ENCODE results near the gene ROR2.
A peak's percentile ranks its signal among the peaks of the same experiment; 100 is the strongest.

ROR2 gene

GRCh38 chr9:91732187-91733005, 217.6 kb downstream of the ROR2 start:
- DNase-seq = no peak

- no peak for DNase-seq
Measured at GRCh38 chr9:91730806-91731205, 219.2 kb downstream of the ROR2 start.

- DNase-seq = no peak
Measured at GRCh38 chr9:91729558-91729842, 220.5 kb downstream of the ROR2 start.

DNA sequence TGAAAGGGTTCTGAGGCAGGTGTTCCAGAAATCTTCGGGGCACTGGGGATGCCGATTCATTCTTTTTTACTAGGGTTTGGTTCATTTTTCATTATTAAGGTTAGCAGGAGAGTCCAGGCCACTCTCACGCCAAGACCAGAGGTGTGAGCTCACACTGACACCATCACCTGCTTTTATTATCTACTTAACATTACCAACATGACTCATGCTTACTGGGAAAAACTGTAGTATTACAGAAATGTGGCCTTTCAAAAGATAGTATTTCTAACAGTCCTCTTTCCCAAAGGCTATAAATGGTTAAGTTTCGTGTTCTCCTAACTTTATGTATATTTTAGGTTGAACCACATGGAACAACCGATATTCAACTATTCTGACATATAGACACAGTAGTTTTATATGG, 222.1 kb downstream of the ROR2 start:
- DNase-seq = no peak

DNA sequence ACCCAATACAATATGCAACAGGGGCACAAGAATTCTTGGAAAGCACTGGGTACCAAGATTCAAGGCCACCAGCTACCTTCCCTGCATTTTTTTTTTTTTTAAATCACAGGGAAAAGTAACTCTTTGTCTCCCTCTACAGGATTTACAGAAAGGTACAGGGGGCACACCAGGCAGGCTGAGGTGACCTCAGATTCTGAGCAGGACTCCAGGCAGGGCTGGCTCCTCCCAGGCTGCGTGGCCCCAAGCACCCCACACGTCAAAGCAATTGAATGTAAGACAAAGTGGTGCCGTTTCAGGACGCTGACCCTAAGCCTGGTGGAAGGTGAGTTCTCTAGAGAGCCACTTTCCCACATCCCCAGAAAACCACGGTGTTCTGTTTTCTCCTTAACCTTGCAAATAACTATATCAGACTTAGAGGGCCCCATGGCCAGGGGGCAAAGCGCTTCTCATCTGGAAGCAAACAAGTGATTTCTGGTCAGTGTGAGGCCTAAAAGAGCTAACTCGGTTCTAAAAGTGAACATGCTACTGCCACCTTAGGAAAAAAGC, 222.6 kb downstream of the ROR2 start:
- DNase-seq = peak in 1 of 2 donors; percentile 42

DNA sequence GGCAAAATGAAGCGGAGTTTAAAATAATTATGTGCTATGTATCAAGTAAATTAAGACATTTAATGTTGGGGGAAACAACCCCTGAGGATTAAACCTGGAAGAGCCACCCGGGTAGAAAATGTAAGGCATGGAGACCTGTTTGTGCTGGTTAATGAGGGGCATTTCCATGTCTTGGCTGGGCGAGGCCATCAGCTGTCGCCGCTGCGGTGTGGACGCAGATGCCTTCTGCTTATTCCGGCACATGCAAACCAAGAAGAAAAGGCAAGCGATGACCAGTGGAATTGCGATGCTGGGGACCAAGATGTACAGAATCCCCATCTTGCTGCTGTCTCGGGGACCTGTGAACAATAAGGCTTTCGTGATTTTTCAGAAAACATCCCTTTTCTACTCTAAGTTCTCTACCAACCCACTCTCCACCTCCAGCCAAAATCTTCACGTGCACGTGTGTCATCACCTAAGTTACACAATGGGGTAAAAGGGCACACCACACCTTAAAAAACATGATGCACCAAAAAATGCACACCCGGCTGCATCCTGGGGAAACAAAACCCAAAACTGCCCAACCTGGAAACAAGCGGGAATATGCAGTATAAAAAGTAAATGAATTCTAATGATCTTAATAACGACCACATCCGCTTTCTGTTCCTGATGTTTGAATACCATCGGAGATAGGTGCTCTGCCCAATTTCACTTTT, 223.5 kb downstream of the ROR2 start:
- DNase-seq = no peak

DNA sequence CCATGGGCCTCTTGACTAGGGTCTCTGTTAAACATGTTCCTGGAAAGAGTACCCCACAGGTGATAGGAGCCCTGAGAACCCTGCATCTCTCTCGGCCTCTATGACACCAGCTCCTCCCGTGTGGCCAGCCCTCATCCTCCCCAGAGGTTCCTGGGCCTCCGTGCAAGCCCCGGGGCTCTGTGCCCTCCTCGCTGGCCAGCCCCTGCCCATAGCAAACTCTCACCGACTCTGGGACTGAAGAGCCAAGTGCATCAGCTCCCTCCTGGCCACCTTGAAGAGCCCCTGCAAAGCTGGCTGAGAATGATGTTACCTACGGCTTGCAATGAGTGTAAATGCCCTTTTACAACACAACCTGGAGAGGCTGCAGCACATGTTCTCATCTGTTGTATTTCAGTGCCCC, 224.4 kb downstream of the ROR2 start:
- DNase-seq = no peak

GRCh38 chr9:91724609-91725505, 225.2 kb downstream of the ROR2 start:
- no peak for DNase-seq

- DNase-seq = no peak
Measured at GRCh38 chr9:91724068-91724440, 226.0 kb downstream of the ROR2 start.

DNA sequence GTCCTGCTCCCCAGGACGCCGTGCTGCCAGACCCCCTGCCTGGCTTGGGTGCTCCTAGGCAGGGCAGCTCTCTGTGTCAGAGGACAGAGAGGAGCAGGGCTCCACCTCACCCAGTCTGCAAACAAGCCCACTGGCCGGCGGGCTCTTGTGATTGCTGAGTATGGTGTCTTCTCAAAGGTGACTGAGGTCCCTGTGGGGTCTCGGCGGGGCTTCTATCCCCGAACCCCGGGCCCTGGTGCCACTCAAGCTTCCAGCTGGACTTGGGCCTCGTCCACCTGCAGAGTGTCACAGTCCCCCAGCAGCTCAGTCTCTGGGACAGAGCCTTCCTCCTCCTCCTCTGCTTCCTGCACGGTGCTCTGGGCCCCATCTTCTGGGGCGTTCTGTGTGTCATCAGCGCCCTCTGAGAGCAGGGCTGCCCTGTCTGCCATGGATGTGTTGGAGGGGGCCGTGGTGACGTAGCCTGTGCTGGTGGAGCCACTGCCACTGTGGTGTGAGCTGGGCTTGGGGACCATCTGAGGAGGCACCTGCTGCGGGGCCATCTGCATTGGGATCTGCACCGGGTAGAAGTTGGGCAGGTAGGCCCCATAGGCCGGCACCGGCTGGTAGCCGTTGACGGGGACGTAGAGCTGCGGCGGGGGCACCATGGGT, 226.5 kb downstream of the ROR2 start:
- DNase-seq = no peak

DNA sequence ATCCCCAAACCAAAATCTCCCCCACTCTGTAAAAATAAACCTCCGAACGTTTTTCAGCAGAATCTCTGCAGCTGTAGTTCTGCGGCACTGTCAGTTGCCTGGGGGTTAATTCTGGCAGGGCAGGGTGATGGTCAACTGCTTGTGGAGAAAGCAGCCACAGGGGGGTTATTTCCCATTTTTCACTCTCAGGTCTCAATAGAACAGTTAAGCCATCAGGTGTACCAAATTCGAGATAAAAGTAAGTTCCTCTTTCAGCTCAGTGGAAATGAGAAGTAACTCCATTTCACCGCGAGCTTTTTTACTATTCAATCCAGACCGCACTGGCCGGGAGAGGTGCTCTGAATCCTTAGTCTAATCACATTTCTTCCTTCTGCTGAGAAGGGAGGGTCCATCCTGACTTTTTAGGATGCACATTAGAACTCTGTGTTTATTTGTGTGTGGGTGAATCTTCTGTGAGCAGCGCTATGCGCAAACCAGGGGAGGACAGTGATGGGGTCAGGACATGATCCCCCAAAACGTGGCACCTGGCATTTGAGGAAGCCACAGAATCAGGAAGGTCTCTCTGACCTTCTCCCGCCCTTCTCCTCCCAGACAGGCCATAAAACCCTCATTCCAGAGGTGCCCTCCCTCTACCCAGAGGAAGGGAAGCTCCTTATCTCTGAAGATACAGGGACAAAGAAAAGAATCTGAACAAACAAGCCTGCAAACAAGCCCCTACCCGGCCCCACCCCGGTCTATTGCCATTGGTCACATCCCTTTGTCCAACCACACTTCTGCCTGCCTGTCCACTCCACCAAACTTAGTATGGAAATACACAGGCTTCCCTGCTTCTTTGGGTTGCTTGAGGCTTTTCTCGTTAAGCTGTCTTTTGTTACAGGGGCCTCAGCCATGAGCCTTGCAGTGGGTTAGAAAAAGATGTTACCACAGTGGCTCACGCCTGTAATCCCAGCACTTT, 229.0 kb downstream of the ROR2 start:
- DNase-seq = peak in 1 of 2 donors; percentile 24

GRCh38 chr9:91720313-91720712, 229.7 kb downstream of the ROR2 start:
- no peak for DNase-seq

DNA sequence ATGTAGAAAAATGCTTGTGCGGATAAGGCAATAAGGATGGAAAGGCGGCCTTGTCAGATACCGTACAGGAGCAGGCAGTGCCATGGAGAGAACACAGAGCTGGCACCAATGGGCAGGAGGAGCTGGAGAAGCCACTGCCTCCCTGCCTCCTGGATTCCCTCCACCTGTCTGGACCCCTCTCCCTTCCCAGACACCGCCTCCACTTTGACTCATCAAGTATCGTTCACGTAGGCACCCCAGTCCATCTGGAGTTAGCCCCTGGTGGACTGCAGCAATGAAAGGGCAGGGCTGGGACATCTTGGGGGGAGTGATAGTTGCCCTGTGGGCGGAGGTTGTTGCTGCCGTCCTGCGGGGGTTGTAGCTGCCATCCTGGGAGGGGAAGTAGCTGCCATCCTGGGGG, 232.0 kb downstream of the ROR2 start:
- DNase-seq = no peak

DNA sequence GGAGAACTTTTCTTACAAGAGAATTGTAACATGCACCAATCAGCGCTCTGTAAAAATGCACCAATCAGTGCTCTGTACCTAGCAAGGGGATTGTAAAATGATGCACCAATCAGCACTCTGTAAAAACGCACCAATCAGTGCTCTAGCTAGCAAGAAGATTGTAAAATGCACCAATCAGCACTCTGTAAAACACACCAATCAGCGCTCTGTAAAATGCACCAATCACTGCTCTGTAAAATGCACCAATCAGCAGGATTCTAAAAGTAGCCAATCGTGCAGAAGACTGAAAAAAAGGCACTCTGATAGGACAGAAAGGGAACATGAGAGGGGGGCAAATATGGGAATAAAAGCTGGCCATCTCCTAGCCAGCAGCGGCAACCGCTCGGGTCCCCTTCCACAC, 233.2 kb downstream of the ROR2 start:
- DNase-seq = no peak

- DNase-seq = no peak
Measured at GRCh38 chr9:91716239-91716638, 233.8 kb downstream of the ROR2 start.

DNA sequence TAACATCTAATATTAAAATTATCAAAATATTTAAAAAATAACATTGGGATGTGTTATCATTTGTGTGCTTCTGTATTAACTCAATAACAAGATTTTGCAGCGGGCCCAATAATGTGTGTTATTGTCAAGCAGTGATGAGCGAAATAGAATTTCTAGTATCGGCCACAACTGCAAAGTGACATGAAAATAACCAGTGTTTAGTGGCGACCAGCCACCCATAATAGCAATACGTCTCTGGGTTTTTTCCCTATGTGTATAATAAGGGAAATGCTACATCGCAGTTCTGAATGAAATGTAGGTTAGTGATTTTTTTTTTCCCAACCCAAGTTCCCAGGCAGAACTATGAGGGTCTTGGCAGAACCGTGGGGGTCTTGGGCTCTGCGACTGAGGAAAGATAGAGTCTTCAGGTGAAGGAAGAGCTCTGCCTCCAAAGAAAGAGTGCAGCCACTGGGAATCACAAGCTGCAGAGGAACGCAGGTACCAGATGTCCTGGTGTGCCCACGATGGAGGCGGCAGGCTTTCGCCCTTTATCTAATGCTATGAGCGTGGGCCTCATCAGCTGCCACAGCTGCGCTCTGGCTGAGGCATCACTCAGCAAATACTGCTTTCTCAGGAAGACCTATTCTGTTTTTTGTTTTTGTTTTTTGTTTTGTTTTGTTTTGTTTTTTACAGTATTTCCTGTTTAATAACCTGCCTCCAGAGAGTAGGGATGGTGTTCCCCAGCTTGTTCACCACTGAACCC, 235.0 kb downstream of the ROR2 start:
- DNase-seq = no peak

DNA sequence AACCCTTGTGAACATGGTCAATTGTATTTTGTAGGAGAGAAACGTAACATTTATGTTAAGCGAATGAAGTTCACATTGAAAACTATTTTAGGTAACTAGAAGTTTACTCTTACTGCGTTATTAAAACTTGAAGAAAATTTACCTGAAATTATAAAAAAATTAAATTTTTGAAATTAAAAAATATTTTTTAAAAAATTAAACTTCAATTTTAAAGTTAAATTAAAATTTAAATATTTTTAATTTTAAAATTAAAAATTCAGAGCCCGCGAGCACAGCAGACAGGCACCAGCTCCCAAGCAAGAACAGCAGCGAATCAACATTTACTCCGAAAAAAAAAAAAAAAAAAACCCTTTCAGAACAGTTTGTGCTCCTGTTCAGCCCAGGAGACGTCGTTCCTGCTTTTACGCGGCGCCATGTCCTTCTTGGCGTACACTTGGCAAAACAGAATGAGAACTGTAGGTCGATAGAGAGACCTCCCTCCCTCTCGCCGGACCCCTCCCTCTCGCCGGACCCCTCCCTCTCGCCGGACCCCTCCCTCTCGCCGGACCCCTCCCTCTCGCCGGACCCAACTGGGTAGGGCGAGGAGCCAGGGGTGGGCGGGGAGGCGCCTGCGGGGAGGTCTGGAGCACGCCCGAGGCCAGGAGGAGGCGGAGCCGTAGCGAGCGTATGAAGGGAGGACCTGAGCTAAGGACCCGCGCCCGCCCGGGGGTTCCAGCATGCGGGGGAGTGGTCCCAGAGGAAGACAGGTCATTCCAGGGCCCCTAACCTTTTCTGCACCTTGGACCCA, 235.8 kb downstream of the ROR2 start:
- DNase-seq = peak in 1 of 2 donors; percentile 24

DNA sequence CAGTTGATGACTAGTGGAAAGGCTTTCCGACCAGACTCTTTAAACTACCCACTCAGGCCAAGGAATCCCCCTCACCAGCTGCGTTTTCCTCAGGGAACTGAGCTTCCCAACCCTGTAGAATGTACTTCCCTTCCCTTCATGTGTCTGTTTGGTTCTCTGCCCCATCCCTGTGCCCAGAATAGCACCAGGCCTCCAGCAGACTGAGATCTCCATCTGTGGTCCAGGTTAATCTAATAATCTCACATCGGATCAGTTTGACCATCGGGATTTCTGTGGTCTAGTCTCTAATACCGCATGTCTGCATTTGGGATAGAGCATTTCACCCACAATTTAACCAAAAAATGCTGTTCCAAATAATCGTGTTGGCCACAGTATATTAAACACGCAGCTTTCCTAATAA, 237.2 kb downstream of the ROR2 start:
- no peak for DNase-seq

GRCh38 chr9:91711755-91712601, 238.1 kb downstream of the ROR2 start:
- DNase-seq = peak; percentile 69 to 85
